Ramos (cell line): ENCODE results near the gene SCD.

Experiments
- in situ Hi-C: fragments of 300-500 bp; cut with MboI; formaldehyde crosslinking; loops from one replicate; pipeline ENCODE4 v1.14.3; 2022; ENCODE audit warnings: low sequenced_read_pairs; ENCODE audit not compliant: unreplicated experiment

The SCD gene

GRCh38 chr10:100382553-100382952 is 35.5 kb downstream of the SCD start:
- in situ Hi-C loops = no loop called here

- in situ Hi-C loops = no loop called here
Observed at GRCh38 chr10:100383251-100383650, 36.2 kb downstream of the SCD start.

GRCh38 chr10:100391163-100392002 is 44.4 kb downstream of the SCD start:
- in situ Hi-C loops = no loop called here

GRCh38 chr10:100392686-100393003 is 45.6 kb downstream of the SCD start:
- in situ Hi-C loops = no loop called here

- in situ Hi-C loops = no loop called here
Observed at GRCh38 chr10:100395626-100396025, 48.6 kb downstream of the SCD start.

GRCh38 chr10:100396605-100397004 is 49.6 kb downstream of the SCD start:
- in situ Hi-C loops = no loop called here

GRCh38 chr10:100401631-100402328 is 54.7 kb downstream of the SCD start:
- in situ Hi-C loops = no loop called here

GRCh38 chr10:100403734-100404133 is 56.7 kb downstream of the SCD start:
- in situ Hi-C loops = no loop called here

GRCh38 chr10:100413173-100413572 is 66.1 kb downstream of the SCD start:
- in situ Hi-C loops = no loop called here
